Endothelial cell (in vitro differentiated cells): ENCODE measurements around the gene NGRN. TPM values are rescaled to one million over a fixed set of nuclear protein-coding genes. Genes with fewer than 3 reads are reported as not detected.
A peak's percentile ranks its signal among the peaks of the same experiment; 100 is the strongest.

Source experiments
- DNase-seq: peaks from one replicate; pipeline ENCODE4 v3.0.0; 2021; ENCODE audit warnings: low spot score
- H3K27ac Mint-ChIP-seq: one replicate; pipeline ENCODE4 v1.8.0; 2021; ENCODE audit warnings: mixed read lengths, inconsistent platforms; ENCODE audit not compliant: unreplicated experiment
- H3K27me3 Mint-ChIP-seq: one replicate; pipeline ENCODE4 v1.8.0; 2021; ENCODE audit warnings: mild to moderate bottlenecking, moderate library complexity, mixed read lengths, inconsistent platforms; ENCODE audit not compliant: unreplicated experiment
- H3K36me3 Mint-ChIP-seq: one replicate; pipeline ENCODE4 v1.8.0; 2021; ENCODE audit warnings: mild to moderate bottlenecking, low read depth, mixed read lengths, inconsistent platforms; ENCODE audit not compliant: unreplicated experiment
- H3K4me1 Mint-ChIP-seq: one replicate; pipeline ENCODE4 v1.8.0; 2021; ENCODE audit warnings: mild to moderate bottlenecking, mixed read lengths, inconsistent platforms; ENCODE audit not compliant: unreplicated experiment
- H3K4me3 Mint-ChIP-seq: one replicate; pipeline ENCODE4 v1.8.0; 2021; ENCODE audit warnings: mild to moderate bottlenecking, mixed read lengths, inconsistent platforms; ENCODE audit not compliant: unreplicated experiment
- H3K9me3 Mint-ChIP-seq: one replicate; pipeline ENCODE4 v1.8.0; 2021; ENCODE audit warnings: mixed read lengths, inconsistent platforms; ENCODE audit not compliant: unreplicated experiment
- total RNA-seq: library from RNA; stranded (reverse); fragmentation: NEBNext Ultra II Directional; extraction: Animal tissue kit (Norgen Biotek cat#: 25700); gene quantifications from one replicate; pipeline ENCODE4 v1.2.1, GENCODE V29; 2021; ENCODE audit not compliant: unreplicated experiment
- TF ChIP-seq, protein P1 (sequence below): fragments of 200-600 bp; sonication (generic); IDR thresholded peaks from one replicate; pipeline ENCODE4 v1.5.0; 2021; ENCODE audit warnings: antibody characterized with exemption; ENCODE audit not compliant: unreplicated experiment

Gene NGRN
- total RNA-seq, 1 donor from 2014 or later, result 69.0 TPM

DNA sequence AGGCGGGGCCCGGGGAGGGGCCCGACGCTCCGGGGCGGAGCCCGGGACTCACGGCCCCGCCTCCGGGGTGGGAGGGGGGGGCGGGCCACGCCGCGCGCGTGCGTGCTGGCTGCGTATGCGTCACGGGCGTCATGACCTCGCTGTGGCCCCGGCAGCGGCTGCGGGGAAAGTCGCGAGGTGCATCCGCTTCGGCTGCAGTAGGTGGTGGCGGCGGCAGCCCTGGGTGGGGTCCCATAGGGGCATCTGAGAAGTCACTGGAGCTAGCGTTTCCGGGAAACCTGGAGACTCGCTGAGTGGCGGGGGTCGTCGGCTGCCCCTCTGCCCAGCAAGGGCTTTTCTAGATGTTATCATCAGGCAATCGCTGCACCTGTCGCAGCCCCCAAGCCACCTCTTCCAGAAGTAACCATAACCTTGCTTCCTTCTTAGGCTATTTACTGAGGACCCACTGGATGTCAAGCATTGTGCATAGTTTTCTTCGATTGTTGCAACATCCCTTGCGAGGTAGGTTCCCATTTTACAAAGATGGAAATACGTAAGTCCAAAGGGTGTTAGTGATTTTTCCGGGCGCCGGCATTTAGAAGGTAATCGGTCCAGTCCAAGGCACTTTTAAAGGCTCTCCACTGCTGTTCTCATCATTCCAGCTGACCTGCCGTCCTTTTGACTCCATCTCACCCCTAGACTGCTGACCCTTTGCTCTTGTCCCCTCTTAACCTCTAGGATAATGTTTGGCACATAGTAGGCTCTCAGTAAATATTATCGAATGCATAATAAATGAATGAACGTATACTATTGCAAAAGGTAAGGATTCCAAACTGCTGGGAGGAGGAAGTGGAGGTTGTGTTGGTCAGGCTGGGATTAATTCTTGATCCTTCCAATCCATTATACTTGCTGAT is 31.1 kb upstream of the NGRN start, which contains the start of gene GDPGP1:
Gene GDPGP1, plus strand, starts transcription at position 114 of the 893 bp plus-strand sequence. CDS start 6,700 bp downstream, outside the sequence.
- Mint-ChIP-seq H3K27ac (peak within 1 kb of the TSS; percentile 48), H3K36me3 (peaks cover 7% of the 10 kb centered on the region), H3K9me3 (no peaks in the 10 kb centered on the region), H3K4me3 (peak within 1 kb of the TSS; percentile 89), H3K4me1 (peaks cover 14% of the 10 kb centered on the region), H3K27me3 (peaks cover 1% of the 10 kb centered on the region)
- TF ChIP-seq, protein P1, sequence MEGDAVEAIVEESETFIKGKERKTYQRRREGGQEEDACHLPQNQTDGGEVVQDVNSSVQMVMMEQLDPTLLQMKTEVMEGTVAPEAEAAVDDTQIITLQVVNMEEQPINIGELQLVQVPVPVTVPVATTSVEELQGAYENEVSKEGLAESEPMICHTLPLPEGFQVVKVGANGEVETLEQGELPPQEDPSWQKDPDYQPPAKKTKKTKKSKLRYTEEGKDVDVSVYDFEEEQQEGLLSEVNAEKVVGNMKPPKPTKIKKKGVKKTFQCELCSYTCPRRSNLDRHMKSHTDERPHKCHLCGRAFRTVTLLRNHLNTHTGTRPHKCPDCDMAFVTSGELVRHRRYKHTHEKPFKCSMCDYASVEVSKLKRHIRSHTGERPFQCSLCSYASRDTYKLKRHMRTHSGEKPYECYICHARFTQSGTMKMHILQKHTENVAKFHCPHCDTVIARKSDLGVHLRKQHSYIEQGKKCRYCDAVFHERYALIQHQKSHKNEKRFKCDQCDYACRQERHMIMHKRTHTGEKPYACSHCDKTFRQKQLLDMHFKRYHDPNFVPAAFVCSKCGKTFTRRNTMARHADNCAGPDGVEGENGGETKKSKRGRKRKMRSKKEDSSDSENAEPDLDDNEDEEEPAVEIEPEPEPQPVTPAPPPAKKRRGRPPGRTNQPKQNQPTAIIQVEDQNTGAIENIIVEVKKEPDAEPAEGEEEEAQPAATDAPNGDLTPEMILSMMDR, result no peak
- no peak for DNase-seq

DNA sequence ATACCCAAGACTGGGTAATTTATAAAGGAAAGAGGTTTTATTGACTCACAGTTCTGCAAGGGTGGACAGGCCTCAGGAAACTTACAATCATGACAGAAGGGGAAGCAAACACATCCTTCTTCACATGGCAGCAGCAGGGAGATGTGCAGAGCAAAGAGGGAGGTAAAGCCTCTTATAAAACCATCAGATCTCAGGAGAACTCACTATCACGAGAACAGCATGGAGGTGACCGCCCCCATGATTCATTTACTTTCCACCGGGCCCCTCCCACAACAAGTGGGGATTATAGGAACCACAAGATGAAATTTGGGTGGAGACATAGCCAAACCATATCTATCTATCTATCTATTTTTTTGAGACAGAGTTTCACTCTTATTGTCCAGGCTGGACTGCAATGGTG is 26.1 kb upstream of the NGRN start:
- DNase-seq, result no peak
- no peak overlapping the region for H3K27ac Mint-ChIP-seq
- H3K4me1 Mint-ChIP-seq, result peaks cover 6% of the 10 kb centered on the region
- no peak overlapping the region for H3K4me3 Mint-ChIP-seq
- H3K9me3 Mint-ChIP-seq, result no peaks in the 10 kb centered on the region
- H3K36me3 Mint-ChIP-seq, result peaks cover 9% of the 10 kb centered on the region
- H3K27me3 Mint-ChIP-seq, result no peaks in the 10 kb centered on the region
- TF ChIP-seq, protein P1, result no peak

DNA sequence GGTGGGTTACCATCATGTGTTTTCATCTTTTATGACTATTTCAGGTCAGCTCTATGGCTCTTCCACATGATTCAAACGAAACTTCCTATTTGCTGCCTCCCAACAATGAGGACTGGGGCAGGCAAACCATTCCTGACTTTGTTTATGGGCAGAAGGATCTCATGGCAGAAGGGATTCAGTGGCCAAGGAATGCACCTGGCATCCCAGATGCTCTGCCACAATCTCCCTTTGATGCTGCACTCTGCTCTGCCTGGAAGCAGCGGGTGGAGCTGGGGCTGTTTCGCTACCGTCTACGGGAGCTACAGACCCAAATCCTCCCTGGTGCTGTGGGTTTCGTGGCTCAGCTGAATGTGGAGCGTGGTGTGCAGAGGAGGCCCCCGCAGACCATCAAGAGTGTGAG is 24.6 kb upstream of the NGRN start:
- H3K4me3 Mint-ChIP-seq, result no peak overlapping the region
- DNase-seq, result no peak
- no peaks in the 10 kb centered on the region for H3K4me1 Mint-ChIP-seq
- no peak overlapping the region for H3K27ac Mint-ChIP-seq
- no peaks in the 10 kb centered on the region for H3K9me3 Mint-ChIP-seq
- TF ChIP-seq, protein P1, result no peak
- no peaks in the 10 kb centered on the region for H3K27me3 Mint-ChIP-seq
- H3K36me3 Mint-ChIP-seq, result peaks cover 9% of the 10 kb centered on the region

DNA sequence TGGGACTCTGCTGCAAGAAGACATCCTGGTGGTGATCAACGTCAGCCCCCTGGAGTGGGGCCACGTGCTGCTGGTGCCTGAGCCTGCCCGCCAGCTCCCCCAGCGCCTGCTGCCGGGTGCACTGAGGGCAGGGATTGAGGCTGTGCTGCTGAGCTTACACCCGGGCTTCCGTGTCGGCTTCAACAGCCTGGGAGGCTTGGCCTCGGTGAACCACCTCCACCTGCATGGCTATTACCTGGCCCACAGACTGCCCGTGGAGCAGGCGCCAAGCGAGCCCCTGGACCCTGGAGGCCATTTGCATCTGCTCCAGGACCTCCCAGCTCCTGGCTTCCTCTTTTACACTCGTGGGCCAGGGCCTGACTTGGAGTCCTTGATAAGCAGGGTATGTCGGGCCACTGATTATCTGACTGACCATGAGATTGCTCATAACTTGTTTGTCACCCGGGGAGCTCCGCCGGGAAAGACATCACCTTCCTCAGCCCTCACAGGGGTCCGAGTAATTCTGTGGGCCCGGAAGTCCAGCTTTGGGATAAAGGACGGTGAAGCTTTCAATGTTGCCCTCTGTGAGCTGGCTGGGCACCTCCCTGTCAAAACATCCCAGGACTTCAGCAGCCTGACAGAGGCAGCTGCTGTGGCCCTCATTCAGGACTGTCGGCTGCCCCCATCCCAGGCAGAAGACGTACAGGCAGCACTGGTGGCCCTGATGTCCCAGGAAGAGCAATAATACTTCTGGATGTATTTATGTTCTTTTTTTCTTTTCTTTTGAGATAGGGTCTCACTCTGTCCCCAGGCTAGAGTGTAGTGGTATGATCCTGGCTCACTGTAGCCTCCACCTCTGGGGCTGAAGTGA is 23.9 kb upstream of the NGRN start:
- Mint-ChIP-seq H3K36me3 (peaks cover 9% of the 10 kb centered on the region), H3K4me3 (no peak overlapping the region), H3K9me3 (no peaks in the 10 kb centered on the region), H3K4me1 (peaks cover 2% of the 10 kb centered on the region), H3K27ac (no peak overlapping the region), H3K27me3 (no peaks in the 10 kb centered on the region)
- DNase-seq, result no peak
- TF ChIP-seq, protein P1, result no peak
